HG03139 (cell line): Measurements from ENCODE around the gene FAM234A.

ENCODE experiments used
- ATAC-seq: cut with Tn5 transposase; IDR thresholded peaks from one replicate; pipeline ENCODE4 v1.9.1; 2021; ENCODE audit not compliant: unreplicated experiment

The FAM234A gene

GRCh38 chr16:296276-296675 lies 61.7 kb downstream of the FAM234A start:
- ATAC-seq, result no peak

DNA sequence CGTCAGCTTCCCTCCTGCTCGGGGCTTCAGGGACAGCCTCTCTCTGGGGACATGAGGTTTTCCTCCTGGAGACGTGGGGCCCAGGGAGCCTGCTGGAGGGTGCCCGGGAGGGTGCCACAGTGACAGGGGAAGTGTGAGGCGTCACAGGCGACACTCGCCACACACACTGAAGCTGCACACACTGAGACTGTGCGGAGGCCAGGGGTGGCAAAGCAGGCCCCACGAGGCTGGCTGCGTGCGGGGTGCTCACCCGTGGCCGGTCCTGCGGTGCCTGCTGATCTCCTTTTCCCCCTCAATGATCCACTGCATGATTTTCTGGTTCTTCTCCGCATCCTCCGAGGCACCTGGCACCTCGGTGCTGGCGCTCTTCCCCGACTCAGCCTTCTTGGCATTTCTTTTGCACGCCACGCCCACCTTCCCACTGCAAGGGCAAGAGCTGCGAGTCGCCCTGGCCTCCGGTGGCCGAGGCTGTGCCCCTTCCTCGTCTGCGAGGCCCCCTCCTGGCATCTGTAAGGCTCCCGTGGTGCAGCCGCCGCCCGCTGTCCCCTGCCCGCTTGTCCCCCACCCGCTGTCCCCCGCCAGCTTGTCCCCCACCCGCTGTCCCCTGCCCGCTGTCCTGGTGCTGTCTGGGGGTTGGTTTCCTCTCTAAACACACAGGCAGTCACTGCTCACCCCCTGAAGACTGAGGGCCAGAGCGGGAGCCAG lies 62.3 kb downstream of the FAM234A start:
- no peak for ATAC-seq

DNA sequence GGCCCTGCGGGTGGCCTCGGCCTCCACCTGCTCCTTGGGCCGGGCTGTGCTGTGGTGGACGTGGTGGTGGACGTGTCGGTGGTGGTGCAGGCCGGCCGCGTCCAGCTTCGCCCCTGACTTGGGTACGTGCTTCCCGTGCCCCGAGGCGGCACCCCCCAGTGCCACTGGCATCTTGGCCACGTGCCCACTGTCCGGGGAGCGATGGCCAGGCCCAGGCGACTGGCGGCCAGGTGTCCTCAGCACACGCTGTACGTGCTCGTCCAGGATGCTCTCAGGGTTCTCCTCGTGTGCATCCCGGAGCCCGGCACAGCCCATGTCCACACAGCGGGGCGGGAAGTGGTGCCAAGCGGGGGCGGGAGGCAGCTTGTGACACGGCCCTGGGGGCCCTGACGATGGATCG lies 63.2 kb downstream of the FAM234A start:
- no peak for ATAC-seq

DNA sequence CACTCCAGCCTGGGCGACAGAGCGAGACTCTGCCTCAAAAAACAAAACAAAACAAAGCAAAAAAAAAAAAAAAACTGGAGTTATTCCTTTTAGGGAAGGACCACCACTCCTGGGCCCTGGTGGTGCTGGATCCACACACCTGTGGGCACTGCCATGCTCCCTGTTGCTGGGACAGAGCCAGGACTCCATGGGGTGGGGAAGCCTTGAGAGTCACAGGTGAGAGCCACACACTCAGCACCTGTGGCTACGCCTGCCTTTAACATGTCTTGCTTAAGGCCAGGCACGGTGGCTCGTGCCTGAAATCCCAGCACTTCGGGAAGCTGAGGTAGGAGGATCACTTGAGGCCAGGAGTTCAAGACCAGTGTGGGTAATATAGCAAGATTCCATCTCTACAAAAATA lies 66.6 kb downstream of the FAM234A start:
- ATAC-seq, result no peak

DNA sequence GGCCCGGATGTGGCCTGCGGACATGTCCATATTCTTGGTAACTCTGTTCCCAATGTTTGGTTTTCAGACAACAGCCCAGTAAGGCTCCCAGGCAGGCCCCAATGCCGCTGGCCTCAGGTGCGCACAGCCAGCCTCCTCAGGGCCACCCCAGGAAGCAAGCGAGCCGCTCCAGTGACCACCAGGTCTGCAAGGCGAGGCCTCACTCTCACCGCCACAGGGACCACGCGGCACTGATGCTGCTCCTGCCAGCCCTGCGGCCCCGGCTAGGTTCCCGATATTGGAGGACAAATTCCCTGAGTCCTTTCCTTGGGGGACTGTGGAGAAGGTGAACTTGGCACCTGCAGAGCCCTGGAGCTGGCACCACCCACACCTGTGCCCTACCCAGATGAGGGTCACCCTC lies 67.3 kb downstream of the FAM234A start:
- ATAC-seq, result no peak

DNA sequence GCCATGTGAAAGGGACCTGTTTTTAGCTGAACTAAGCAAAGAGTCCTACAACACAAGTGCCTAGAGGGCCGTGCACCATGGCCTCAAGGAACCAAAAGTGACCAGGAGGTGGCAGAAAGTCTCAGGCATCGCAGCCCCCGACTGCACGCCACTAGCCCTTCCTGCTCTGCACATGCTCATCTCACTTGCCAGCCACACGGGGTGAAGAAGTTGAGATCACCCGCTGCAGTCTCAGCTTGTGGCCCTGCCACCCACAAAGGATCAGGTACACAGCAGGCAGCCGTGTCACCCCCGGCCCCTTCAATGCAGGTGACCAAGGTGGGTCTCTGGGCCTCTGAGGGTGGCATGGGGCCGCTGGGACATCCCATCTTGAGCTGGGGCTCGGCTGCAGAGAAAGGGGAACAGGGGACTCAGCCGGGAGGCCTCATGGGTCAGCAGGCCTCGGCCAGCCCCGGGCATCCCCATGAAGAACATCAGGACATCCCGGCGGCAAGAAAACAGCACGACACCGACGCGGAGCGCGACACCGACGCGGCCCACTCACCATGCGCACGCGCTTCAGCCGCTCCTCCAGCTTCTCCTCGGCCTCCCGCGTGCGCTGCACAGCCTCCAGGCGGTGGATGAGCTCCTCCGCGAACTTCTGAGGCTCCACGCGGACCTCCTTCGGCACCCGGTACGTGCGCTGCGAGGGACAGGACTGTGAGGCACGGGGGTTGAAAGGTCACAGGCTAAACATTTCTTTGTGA lies 69.3 kb downstream of the FAM234A start:
- ATAC-seq, result no peak

DNA sequence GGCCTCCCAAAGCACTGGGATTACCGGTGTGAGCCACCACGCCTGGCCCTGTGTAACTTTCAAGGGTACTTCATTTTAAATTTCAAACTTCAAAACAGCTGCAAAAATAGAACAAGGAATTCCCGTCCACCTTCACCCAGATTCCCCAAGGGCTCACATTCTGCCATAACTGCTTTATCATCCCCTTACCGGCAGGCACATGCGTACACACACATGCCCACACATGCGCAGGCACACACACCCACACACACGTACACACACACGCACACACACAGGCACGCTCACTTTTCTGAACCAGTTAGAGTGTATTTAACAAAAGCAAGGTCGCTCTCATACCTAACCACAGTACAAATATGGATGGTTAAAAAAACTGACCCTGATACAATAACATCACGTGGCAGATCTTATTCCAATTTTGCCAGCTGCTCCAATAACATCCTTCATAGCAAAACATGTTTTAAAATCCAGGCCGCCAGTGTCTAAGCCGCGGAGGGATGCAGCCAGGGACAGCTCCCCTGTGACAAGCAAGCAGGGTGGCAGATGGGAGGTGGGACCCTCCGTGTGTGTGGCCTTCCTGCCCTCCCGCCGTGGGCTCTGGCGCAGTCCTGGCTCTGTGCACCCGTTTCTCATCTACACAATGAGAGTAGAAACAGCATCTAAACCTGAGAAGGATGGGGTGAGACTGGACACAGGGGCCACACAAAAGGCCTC lies 71.5 kb downstream of the FAM234A start:
- no peak for ATAC-seq

DNA sequence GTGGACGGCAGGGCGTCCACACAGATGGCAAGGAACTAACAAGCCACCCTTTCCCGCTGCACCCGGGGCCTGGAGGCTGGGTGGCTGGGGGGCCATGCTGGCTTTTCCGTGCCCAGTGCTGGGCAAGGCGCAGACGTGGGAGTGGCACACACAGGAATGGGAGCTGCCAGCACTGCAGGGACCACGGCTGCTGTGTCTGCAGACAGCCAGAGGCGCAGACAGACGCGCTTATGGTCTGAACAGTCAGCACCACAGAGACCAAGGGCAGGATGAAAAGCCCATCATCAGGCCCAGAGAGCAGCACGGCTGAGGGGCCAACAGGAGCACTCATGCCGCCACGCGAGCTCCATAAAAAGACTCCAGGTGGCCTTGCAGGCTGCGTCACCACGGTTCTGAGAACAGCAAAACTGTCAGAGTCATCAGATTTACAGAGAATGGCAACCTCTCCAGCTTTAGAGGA lies 72.3 kb downstream of the FAM234A start:
- ATAC-seq, result no peak

- ATAC-seq, result no peak
Observed at GRCh38 chr16:307691-308312, 73.2 kb downstream of the FAM234A start.

DNA sequence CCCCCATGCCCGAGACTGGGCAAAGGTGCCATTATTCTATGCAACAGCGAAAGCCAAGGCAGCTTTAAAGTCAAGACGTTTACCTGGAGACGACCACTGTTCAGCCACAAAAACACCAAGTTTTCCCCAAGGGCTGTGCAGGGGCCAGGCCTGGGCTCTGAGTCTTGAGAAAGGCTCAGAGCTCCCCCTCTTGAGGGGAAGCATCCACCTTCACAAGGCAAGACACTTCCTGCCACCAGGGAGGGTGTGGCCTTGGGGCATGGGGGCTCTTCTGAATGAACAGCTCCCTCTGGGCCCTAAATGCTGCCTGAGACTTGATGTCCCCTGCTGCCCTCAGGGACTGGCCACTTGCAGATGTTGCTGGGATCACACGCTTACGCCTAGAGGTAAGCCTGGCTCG lies 74.9 kb downstream of the FAM234A start:
- no peak for ATAC-seq

DNA sequence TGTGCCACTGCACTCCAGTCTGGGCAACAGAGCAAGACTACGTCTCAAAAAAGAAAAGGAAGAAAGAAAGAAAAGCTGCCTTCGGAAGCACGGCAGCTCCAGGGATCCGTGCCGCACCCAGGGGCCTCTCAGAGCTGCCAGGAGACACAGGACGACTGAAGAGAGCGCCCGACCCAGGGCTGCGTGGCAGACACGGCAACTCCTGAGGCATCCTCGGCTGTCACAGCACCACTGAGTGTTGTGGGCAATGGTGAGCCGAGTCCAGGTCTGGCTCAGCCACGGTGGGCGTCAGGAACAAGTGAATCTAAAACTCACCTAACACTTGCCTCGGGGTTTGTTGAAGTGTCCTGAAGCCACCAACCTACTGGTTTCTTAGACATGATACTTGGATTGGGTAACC lies 77.1 kb downstream of the FAM234A start:
- ATAC-seq, result no peak

- ATAC-seq, result no peak
Observed at GRCh38 chr16:314351-314750, 79.7 kb downstream of the FAM234A start.

DNA sequence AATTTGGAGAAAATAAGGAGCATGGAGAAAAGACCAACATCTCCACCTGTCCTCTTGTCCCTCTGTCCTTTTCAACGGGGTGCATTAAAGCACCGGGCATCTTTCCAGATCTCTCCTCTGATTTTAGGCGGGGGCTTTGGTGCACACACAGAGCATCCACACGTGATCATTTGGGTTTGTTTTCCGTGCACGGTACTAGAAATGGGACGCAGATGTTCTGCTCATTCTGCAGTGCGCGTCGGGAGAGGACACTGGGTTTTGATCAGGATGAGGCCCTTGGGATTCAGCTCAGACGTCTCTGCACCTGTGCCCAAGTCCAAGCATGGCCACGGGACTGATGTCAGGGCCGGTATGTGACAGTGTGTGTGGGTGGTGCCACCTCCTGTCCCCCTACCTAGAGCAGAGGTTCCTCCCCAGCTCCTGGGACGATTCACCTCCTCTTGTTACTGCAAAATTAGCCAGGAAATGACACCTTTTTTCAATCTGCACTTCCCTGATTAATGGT lies 80.2 kb downstream of the FAM234A start:
- no peak for ATAC-seq
